Measurements from ENCODE around the gene GFRA1.

DNA sequence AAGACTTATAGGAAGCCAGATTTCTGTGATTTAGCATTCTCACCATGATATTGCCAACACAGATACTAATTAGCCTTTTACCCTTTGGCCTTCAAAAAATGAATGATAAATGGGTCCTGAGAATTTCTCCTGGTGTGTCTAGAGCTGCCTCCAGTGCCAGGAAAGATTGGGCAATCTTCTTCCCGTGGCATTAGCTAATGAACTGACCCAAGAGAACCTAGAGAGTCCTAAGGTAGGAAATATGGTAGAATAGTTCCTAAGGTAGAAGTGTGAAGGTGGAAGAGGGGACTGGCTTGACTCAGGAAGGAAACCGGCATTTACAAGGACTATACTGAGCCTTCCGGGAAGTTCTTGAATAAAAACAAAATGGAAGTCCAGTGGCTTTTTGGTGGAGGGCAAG lies 133.1 kb downstream of the GFRA1 start:
- TF ChIP-seq FOXM1 (IDR thresholded peaks at IDR 0.05; ENCODE audit: low read depth) (no peak), ELF1 (IDR thresholded peaks at IDR 0.05) (no peak), NFIC (IDR thresholded peaks at IDR 0.05; ENCODE audit: borderline replicate concordance) (no peak), EP300 (IDR thresholded peaks at IDR 0.05; ENCODE audit: borderline replicate concordance in 1 of 2, low read depth in 1 of 2, low read length in 1 of 2) (no peak), TAF1 (IDR thresholded peaks at IDR 0.05; ENCODE audit: borderline replicate concordance, low read depth, low read length) (no peak), JUND (IDR thresholded peaks at IDR 0.05) (no peak), RFX5 (IDR thresholded peaks at IDR 0.05; ENCODE audit: low read length) (no peak), EZH2phosphoT487 (IDR thresholded peaks at IDR 0.05; ENCODE audit: borderline replicate concordance, low read depth) (no peak), POLR2AphosphoS5 (IDR thresholded peaks at IDR 0.05; ENCODE audit: low read depth, low read length) (no peak)
- TF ChIP-seq, protein P1, sequence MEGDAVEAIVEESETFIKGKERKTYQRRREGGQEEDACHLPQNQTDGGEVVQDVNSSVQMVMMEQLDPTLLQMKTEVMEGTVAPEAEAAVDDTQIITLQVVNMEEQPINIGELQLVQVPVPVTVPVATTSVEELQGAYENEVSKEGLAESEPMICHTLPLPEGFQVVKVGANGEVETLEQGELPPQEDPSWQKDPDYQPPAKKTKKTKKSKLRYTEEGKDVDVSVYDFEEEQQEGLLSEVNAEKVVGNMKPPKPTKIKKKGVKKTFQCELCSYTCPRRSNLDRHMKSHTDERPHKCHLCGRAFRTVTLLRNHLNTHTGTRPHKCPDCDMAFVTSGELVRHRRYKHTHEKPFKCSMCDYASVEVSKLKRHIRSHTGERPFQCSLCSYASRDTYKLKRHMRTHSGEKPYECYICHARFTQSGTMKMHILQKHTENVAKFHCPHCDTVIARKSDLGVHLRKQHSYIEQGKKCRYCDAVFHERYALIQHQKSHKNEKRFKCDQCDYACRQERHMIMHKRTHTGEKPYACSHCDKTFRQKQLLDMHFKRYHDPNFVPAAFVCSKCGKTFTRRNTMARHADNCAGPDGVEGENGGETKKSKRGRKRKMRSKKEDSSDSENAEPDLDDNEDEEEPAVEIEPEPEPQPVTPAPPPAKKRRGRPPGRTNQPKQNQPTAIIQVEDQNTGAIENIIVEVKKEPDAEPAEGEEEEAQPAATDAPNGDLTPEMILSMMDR (IDR thresholded peaks at IDR 0.05), result no peak
- TF ChIP-seq, protein P2, sequence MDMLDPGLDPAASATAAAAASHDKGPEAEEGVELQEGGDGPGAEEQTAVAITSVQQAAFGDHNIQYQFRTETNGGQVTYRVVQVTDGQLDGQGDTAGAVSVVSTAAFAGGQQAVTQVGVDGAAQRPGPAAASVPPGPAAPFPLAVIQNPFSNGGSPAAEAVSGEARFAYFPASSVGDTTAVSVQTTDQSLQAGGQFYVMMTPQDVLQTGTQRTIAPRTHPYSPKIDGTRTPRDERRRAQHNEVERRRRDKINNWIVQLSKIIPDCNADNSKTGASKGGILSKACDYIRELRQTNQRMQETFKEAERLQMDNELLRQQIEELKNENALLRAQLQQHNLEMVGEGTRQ (IDR thresholded peaks at IDR 0.05; ENCODE audit: borderline replicate concordance, low read depth, low read length), result no peak

Measured in SK-N-SH (cell line).